K562 (cell line): ENCODE measurements around the gene HMCN2. TPM values are rescaled to one million over a fixed set of nuclear protein-coding genes. Genes with fewer than 3 reads are reported as not detected.

Experiments used
- ARID3B ChIP-seq: fragments of 250-450 bp; sonication (Bioruptor Pico); IDR thresholded peaks from 2 replicates; pipeline ENCODE4 v1.4.0; 2020; ENCODE audit warnings: borderline replicate concordance
- ARNT ChIP-seq, 2 experiments: fragments of 450-650 bp; IDR thresholded peaks; 2 replicates each; pipeline ENCODE4 v1.6.1; 2016; ENCODE audit warnings: mild to moderate bottlenecking in 1 of 2
- CBFA2T2 ChIP-seq: fragments of 450-650 bp; conservative IDR thresholded peaks from 2 replicates; pipeline ENCODE4 v1.6.1; 2017; ENCODE audit warnings: mild to moderate bottlenecking
- CHCHD3 ChIP-seq: fragments of 250-450 bp; sonication (Bioruptor Pico); IDR thresholded peaks from 2 replicates; pipeline ENCODE4 v2.1.2; 2022; ENCODE audit warnings: mild to moderate bottlenecking
- DMBX1 ChIP-seq: fragments of 250-450 bp; sonication (Bioruptor Pico); IDR thresholded peaks from 2 replicates; pipeline ENCODE4 v1.8.0; 2022; ENCODE audit warnings: inconsistent platforms, mild to moderate bottlenecking, moderate library complexity, borderline replicate concordance
- HDAC8 ChIP-seq: fragments of 450-650 bp; IDR thresholded peaks from 2 replicates; pipeline ENCODE4 v1.6.1; 2016; ENCODE audit warnings: mild to moderate bottlenecking, missing genetic modification characterization, moderate library complexity, missing compliant biosample characterization
- HIVEP1 ChIP-seq: fragments of 250-450 bp; sonication (Bioruptor Pico); IDR thresholded peaks from 2 replicates; pipeline ENCODE4 v1.4.0; 2020; ENCODE audit warnings: mild to moderate bottlenecking
- L3MBTL2 ChIP-seq: fragments of 450-650 bp; IDR thresholded peaks from 2 replicates; pipeline ENCODE4 v1.6.1; 2016; ENCODE audit warnings: mild to moderate bottlenecking, moderate library complexity
- LCOR ChIP-seq: sonication (generic); formaldehyde crosslinking; IDR thresholded peaks from 2 replicates; pipeline ENCODE4 v1.8.0; 2022; ENCODE audit warnings: mild to moderate bottlenecking, missing genetic modification reagents
- NCOA2 ChIP-seq, 2 experiments: fragments of 450-650 bp; IDR thresholded peaks; 2 replicates each; pipeline ENCODE4 v1.6.1; 2018; ENCODE audit warnings: mild to moderate bottlenecking in 2 of 2, moderate library complexity in 1 of 2; ENCODE audit not compliant: partially characterized antibody in 2 of 2
- NELFE ChIP-seq: IDR thresholded peaks from 2 replicates; pipeline ENCODE4 v1.6.1; 2011; ENCODE audit warnings: mild to moderate bottlenecking; ENCODE audit not compliant: insufficient read depth, insufficient read length
- OTX1 ChIP-seq: fragments of 450-650 bp; formaldehyde crosslinking; IDR thresholded peaks from 2 replicates; pipeline ENCODE4 v1.4.0; 2022; ENCODE audit warnings: mild to moderate bottlenecking
- PHB2 ChIP-seq: fragments of 450-650 bp; IDR thresholded peaks from 2 replicates; pipeline ENCODE4 v1.6.1; 2017; ENCODE audit warnings: low read depth
- RBM15 ChIP-seq: fragments of 200-400 bp; formaldehyde crosslinking; IDR thresholded peaks from 2 replicates; pipeline ENCODE4 v1.6.1; 2018; ENCODE audit warnings: mild to moderate bottlenecking, low read length, moderate library complexity; ENCODE audit not compliant: insufficient read depth
- RFX1 ChIP-seq: fragments of 450-650 bp; IDR thresholded peaks from 2 replicates; pipeline ENCODE4 v1.6.1; 2016; ENCODE audit warnings: mild to moderate bottlenecking, moderate library complexity
- SIRT6 ChIP-seq: IDR thresholded peaks from one replicate; pipeline ENCODE4 v1.6.1; 2012; ENCODE audit warnings: low read depth, mild to moderate bottlenecking, control low read depth, inconsistent platforms, low read length, moderate library complexity
- SMARCC2 ChIP-seq: fragments of 450-650 bp; IDR thresholded peaks from 2 replicates; pipeline ENCODE4 v1.6.1; 2017; ENCODE audit warnings: antibody characterized with exemption, moderate library complexity, mild to moderate bottlenecking, low read depth
- SMC3 ChIP-seq: conservative IDR thresholded peaks from 2 replicates; pipeline ENCODE4 v1.6.1; 2011; ENCODE audit warnings: low read depth, low read length, improper control_type of control experiment; ENCODE audit not compliant: insufficient read depth
- SP1 ChIP-seq: sonication (generic); formaldehyde crosslinking; IDR thresholded peaks from 2 replicates; pipeline ENCODE4 v1.8.1; 2022; ENCODE audit warnings: mild to moderate bottlenecking, missing genetic modification reagents
- STAG1 ChIP-seq: sonication (generic); formaldehyde crosslinking; IDR thresholded peaks from 2 replicates; pipeline ENCODE4 v1.5.0; 2020; ENCODE audit warnings: missing genetic modification reagents, borderline replicate concordance
- TEAD4 ChIP-seq, 2 experiments: sonication (generic) in 1 of 2; formaldehyde crosslinking in 1 of 2; IDR thresholded peaks; 2 replicates each; pipeline versions ENCODE4 v1.6.1 to v1.8.0; 2012 to 2022; ENCODE audit warnings: borderline replicate concordance in 1 of 2, inconsistent platforms in 1 of 2, low read length in 1 of 2, mild to moderate bottlenecking in 1 of 2, missing genetic modification reagents in 1 of 2
- THRA ChIP-seq: fragments of 450-650 bp; IDR thresholded peaks from 2 replicates; pipeline ENCODE4 v1.6.1; 2017; ENCODE audit warnings: mild to moderate bottlenecking, moderate library complexity
- ZBTB34 ChIP-seq: fragments of 250-450 bp; sonication (Bioruptor Pico); IDR thresholded peaks from 2 replicates; pipeline ENCODE4 v1.8.0; 2021; ENCODE audit warnings: mild to moderate bottlenecking, moderate library complexity
- ZNF707 ChIP-seq: fragments of 250-450 bp; sonication (Bioruptor Pico); conservative IDR thresholded peaks from 2 replicates; pipeline ENCODE4 v1.8.0; 2022; ENCODE audit warnings: inconsistent platforms, mild to moderate bottlenecking, moderate library complexity
- polyA plus RNA-seq, 8 experiments: library from polyadenylated mRNA; depleted of rRNA in 4 of 8; stranded (reverse) in 5 of 8; unstranded in 3 of 8; fragments of >200 nt; fragmentation: Nextera tagmentation in 2 of 8; fragmentation: Illumina TruSeq in 1 of 8; extraction: Ambion mirVana in 2 of 8; extraction: Trizol in 1 of 8; gene quantifications; 2 replicates each; pipeline versions ENCODE4 v1.2.1 to v1.2.3, GENCODE V29; 2011 to 2014; ENCODE audit warnings: inconsistent platforms in 1 of 8, missing spikeins in 1 of 8
- total RNA-seq, 7 experiments: library from RNA; depleted of rRNA in 6 of 7; stranded (reverse); fragments of >200 nt in 6 of 7; fragmentation: Illumina TruSeq in 2 of 7; extraction: Trizol in 2 of 7; gene quantifications; 2 replicates each; pipeline versions ENCODE4 v1.2.1 to v1.2.3, GENCODE V29; 2011 to 2021; ENCODE audit warnings: low replicate concordance in 1 of 7
- TF ChIP-seq, protein P1 (sequence below): fragments of 450-650 bp; formaldehyde crosslinking; IDR thresholded peaks from 2 replicates; pipeline ENCODE4 v1.4.0; 2022; ENCODE audit warnings: mild to moderate bottlenecking, moderate library complexity

HMCN2 gene
- total and polyA plus RNA-seq, 9 of the 15 experiments (the other 6 are each of a cell fraction or from before 2014, with no cell fraction given) = 0.01 TPM; not detected in 8

DNA sequence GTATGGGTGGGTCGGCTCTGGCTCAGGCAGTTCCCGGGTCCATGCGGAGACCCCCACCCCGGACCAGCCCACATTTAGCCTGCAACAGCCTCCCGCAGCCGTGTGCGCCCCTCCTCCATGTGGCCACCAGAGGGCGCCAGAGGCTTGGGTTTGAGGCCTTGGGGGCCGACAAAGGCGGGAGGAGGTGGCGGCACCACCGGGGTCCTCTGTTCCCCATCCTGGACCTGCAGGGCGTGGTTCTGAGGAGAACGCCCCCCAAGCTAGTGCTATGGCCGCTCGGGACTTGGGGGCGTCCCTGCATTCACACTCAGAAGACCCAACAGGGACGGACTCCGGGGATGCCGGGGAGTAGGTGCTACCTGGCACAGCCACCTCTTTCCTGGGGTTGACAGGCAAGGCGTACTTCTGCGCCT lies 195.7 kb downstream of the HMCN2 start (continued):
- TF ChIP-seq THRA (no peak), ZBTB34 (CRISPR knock-in tag) (no peak), HIVEP1 (CRISPR knock-in tag) (no peak), CBFA2T2 (no peak), ARNT (IDR thresholded peaks at IDR 0.05) (no peak), TEAD4 (IDR thresholded peaks at IDR 0.05; ENCODE audit: low read length) (no peak), TEAD4 (CRISPR knock-in tag; IDR thresholded peaks at IDR 0.05; ENCODE audit: borderline replicate concordance) (no peak), SIRT6 (no peak), ARID3B (no peak), HDAC8 (tag) (no peak), NELFE (no peak), ZNF707 (CRISPR knock-in tag) (no peak), PHB2 (no peak), OTX1 (CRISPR knock-in tag) (no peak), DMBX1 (CRISPR knock-in tag) (no peak), RBM15 (no peak), SP1 (CRISPR knock-in tag) (peak; percentile 22; the same call in 1 of the 2 replicates), LCOR (no peak), STAG1 (CRISPR knock-in tag) (peak; percentile 99), RFX1 (no peak), CHCHD3 (CRISPR knock-in tag) (no peak), NCOA2 (IDR thresholded peaks at IDR 0.05; ENCODE audit: partially characterized antibody in 2 of 2) (no peak), SMARCC2 (no peak), SMC3 (peak; percentile 97), L3MBTL2 (peak; percentile 57; the same call in 1 of the 2 replicates)
- TF ChIP-seq, protein P1, sequence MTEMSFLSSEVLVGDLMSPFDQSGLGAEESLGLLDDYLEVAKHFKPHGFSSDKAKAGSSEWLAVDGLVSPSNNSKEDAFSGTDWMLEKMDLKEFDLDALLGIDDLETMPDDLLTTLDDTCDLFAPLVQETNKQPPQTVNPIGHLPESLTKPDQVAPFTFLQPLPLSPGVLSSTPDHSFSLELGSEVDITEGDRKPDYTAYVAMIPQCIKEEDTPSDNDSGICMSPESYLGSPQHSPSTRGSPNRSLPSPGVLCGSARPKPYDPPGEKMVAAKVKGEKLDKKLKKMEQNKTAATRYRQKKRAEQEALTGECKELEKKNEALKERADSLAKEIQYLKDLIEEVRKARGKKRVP (CRISPR knock-in tag) = no peak
